ENCODE measurements around the gene GPC5.

GPC5 gene

DNA sequence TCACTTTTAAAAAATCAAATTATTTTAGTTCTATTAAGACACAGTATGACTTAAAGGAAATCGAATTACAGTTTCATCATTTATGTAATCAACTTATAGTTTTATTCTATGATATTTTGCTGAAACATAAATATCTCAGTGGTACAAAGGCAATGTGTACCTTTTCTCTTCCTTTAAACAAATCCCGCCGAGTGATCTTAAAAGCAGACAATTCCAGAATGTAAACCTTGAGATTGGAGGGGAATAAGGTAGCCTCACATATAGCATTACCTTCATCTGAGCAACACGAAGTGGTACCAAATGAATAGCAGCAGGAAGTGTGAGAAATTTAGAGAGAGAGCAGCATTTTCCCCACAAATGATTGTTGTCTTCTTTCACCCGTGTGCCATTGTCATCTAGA lies 986.0 kb downstream of the GPC5 start:
- TF ChIP-seq TAF1 (IDR thresholded peaks at IDR 0.05; ENCODE audit: borderline replicate concordance, insufficient read depth, low read length) (no peak), FOXP2 (optimal IDR thresholded peaks at IDR 0.05; ENCODE audit: borderline replicate concordance, extremely low read depth, extremely low read length, insufficient read depth) (no peak), POLR2AphosphoS5 (IDR thresholded peaks at IDR 0.05; ENCODE audit: low read depth, low read length) (no peak), SIN3A (IDR thresholded peaks at IDR 0.05; ENCODE audit: borderline replicate concordance, insufficient read depth, low read length) (no peak)
- TF ChIP-seq, protein P1, sequence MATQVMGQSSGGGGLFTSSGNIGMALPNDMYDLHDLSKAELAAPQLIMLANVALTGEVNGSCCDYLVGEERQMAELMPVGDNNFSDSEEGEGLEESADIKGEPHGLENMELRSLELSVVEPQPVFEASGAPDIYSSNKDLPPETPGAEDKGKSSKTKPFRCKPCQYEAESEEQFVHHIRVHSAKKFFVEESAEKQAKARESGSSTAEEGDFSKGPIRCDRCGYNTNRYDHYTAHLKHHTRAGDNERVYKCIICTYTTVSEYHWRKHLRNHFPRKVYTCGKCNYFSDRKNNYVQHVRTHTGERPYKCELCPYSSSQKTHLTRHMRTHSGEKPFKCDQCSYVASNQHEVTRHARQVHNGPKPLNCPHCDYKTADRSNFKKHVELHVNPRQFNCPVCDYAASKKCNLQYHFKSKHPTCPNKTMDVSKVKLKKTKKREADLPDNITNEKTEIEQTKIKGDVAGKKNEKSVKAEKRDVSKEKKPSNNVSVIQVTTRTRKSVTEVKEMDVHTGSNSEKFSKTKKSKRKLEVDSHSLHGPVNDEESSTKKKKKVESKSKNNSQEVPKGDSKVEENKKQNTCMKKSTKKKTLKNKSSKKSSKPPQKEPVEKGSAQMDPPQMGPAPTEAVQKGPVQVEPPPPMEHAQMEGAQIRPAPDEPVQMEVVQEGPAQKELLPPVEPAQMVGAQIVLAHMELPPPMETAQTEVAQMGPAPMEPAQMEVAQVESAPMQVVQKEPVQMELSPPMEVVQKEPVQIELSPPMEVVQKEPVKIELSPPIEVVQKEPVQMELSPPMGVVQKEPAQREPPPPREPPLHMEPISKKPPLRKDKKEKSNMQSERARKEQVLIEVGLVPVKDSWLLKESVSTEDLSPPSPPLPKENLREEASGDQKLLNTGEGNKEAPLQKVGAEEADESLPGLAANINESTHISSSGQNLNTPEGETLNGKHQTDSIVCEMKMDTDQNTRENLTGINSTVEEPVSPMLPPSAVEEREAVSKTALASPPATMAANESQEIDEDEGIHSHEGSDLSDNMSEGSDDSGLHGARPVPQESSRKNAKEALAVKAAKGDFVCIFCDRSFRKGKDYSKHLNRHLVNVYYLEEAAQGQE (IDR thresholded peaks at IDR 0.05; ENCODE audit: insufficient read depth in 1 of 2, low read depth in 2 of 2, low read length in 2 of 2) = no peak

DNA sequence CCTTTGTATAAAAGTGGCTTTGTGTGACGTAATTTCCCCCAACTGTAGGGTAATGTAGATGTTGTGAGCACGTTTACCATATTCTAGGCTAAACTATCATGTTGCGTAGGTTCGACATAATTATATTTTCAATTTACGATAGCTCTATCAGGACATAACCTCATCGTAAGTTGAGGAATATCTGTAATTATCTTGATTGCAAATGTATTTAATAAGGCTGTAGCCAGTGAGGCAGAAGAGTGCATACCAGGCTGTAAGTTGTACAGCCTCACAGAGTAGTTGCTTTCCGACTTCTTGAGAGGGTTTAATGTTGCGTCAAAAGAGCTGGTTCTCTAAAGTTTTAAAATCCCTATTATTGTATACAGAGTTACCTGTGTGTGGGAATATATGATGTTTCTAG lies 988.8 kb downstream of the GPC5 start:
- no peak for TF ChIP-seq TAF1 (IDR thresholded peaks at IDR 0.05; ENCODE audit: borderline replicate concordance, insufficient read depth, low read length)
- TF ChIP-seq, protein P1 (IDR thresholded peaks at IDR 0.05; ENCODE audit: insufficient read depth in 1 of 2, low read depth in 2 of 2, low read length in 2 of 2) = no peak

DNA sequence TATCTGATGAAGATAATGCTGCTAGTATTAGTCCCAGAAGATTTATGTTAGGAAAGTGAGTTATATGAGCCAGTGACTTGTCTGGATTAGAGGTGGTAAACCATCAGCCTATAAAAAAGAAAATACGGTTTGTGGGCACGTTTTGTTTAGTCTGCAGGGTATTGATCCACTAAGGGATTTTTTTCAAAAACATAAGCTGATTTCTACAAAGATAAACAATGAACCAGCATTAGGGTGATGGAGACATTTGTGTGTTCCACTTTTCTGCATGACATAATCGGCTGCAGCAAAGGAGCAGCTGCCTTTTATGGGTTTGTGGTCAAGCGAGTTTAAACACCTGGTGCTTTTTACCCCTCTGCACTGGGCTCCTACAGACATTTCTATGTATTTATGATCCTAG lies 991.8 kb downstream of the GPC5 start:
- TF ChIP-seq POLR2AphosphoS5 (IDR thresholded peaks at IDR 0.05; ENCODE audit: low read depth, low read length) (no peak), TAF1 (IDR thresholded peaks at IDR 0.05; ENCODE audit: borderline replicate concordance, insufficient read depth, low read length) (no peak), SIN3A (IDR thresholded peaks at IDR 0.05; ENCODE audit: borderline replicate concordance, insufficient read depth, low read length) (no peak), FOXP2 (optimal IDR thresholded peaks at IDR 0.05; ENCODE audit: borderline replicate concordance, extremely low read depth, extremely low read length, insufficient read depth) (no peak)
- TF ChIP-seq, protein P1 (IDR thresholded peaks at IDR 0.05; ENCODE audit: insufficient read depth in 1 of 2, low read depth in 2 of 2, low read length in 2 of 2) = no peak

DNA sequence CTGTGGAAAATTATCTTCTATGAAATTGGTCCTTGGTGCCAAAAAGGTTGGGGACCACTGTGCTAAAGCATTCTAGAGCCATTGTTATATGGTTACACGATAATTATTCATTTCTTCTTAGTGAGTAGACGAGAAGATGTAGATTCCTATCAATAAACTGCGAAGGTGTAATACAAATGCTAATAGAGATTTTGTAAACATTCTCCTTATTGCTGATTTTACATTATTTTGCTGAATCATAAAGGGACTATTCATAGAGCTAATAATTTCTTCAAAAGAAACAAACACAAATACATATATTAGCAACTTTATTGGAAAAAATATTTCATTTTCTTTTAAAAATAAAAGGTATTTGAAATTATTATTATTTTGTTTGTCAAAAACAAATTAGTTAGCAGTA lies 1005.2 kb downstream of the GPC5 start:
- TF ChIP-seq, protein P1 (IDR thresholded peaks at IDR 0.05; ENCODE audit: insufficient read depth in 1 of 2, low read depth in 2 of 2, low read length in 2 of 2) = no peak
- no peak for TF ChIP-seq POLR2AphosphoS5 (IDR thresholded peaks at IDR 0.05; ENCODE audit: low read depth, low read length)
- no peak for TF ChIP-seq SIN3A (IDR thresholded peaks at IDR 0.05; ENCODE audit: borderline replicate concordance, insufficient read depth, low read length)
- TF ChIP-seq TAF1 (IDR thresholded peaks at IDR 0.05; ENCODE audit: borderline replicate concordance, insufficient read depth, low read length) = no peak
- no peak for TF ChIP-seq FOXP2 (optimal IDR thresholded peaks at IDR 0.05; ENCODE audit: borderline replicate concordance, extremely low read depth, extremely low read length, insufficient read depth)

DNA sequence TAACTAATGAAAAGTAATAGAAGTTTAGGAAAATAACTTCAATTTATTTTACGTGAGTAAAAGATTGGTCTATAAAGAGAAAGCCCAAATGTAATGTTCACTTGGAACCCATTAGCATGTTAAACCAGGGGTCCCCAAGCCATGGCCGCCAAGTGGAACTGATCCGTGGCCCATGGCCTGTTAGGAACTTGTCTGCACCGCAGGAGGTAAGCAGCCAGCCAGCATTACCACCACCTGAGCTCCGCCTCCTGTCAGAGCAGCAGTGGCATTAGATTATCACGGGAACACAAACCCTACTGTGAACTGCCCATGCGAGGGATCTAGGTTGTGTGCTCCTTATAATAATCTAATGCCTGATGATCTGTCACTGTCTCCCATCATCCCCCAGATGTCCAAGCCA lies 1009.4 kb downstream of the GPC5 start:
- no peak for TF ChIP-seq SIN3A (IDR thresholded peaks at IDR 0.05; ENCODE audit: borderline replicate concordance, insufficient read depth, low read length)
- TF ChIP-seq FOXP2 (optimal IDR thresholded peaks at IDR 0.05; ENCODE audit: borderline replicate concordance, extremely low read depth, extremely low read length, insufficient read depth) = no peak
- TF ChIP-seq TAF1 (IDR thresholded peaks at IDR 0.05; ENCODE audit: borderline replicate concordance, insufficient read depth, low read length) = no peak
- TF ChIP-seq POLR2AphosphoS5 (IDR thresholded peaks at IDR 0.05; ENCODE audit: low read depth, low read length) = no peak
- TF ChIP-seq, protein P1 (IDR thresholded peaks at IDR 0.05; ENCODE audit: insufficient read depth in 1 of 2, low read depth in 2 of 2, low read length in 2 of 2) = no peak

Data from PFSK-1 (cell line).